Erythroblast (primary cell): Measurements from ENCODE around the gene IL11.
"Not testable (repeated sequence)": the region's sequence is repeated elsewhere in the genome, so short reads cannot be mapped to it uniquely, and the experiment has no call there.

Experiments
- DNase-seq, 2 experiments: peaks; one replicate each; lab custom pipeline; 2025; lab: John Stamatoyannopoulos, UW
- GATA1 ChIP-seq: IDR thresholded peaks from 2 replicates; pipeline ENCODE4 v1.6.1; 2011; ENCODE audit warnings: low read depth, mild to moderate bottlenecking, control low read depth, low read length, moderate library complexity
- POLR2A ChIP-seq: IDR thresholded peaks from 2 replicates; pipeline ENCODE4 v1.6.1; 2011; ENCODE audit warnings: mild to moderate bottlenecking, low read length

Gene IL11

DNA sequence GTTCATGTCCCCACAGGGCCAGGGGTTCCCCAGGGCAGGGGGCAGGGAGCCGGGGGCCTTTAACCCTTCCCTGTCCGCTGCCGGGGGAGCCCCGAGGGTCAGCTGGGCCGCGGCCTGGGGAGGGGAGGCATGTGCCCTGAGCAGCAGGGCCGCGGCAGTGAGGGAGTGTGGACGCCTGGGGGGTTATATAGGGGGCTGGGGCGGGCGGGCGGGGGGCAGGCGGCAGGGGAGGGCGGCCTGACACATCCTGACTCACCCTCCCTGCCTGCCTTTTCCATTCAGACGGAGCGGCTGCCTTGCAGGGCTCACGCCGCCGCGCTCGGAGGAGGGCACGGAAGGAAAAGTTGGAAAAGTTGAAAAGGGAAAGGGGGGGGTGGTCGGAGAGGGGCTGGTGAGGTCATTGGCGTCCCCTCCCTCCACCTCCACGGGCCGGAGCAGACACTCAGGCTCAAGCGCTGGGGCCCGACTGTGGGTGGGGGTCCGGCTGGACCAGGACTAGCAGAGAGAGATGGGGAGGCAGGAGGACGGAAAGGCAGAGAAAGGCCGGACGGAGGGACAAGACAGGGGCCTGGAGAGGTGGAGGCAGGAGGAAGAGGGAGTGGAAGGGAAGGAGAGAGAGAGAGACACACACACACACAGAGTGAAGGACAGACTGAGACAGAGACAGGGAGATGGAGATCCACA lies at the start of gene IL11:
Gene IL11 (minus strand): TSS at position 159 of the 684 bp plus-strand sequence. CDS start 153 bp downstream, at position 6.
- TF ChIP-seq GATA1: no peak
- TF ChIP-seq POLR2A: no peak
- DNase-seq: no peak

DNA sequence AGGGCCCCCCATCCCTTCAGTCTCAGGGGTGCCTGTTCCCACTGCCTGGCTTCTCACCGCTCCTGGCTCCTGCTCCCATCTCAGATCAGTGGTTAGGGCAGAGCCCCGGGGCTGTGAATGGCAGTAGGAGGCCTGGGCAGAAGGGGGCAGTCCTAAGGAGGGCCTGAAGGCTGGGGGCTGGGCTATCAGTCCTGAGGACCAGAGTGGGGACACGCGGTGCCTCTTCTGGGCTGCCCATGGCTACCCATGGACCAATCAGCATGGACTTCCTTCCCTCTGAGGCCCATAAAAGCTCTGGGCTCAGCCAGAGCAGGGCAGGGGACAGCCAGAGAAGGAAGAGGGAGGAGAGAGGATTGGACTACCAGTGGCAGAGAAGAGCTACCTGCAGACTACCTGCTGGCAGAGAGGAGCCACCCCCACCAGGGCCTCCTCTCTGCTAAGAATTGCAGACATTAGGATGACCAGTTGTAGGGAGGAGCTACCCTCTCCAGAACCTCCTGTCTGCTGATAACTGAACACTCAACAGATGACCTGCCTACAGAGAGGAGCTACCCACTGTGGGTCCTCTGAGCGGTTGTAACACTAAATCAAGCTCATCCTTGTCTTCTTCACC lies 49.5 kb upstream of the IL11 start:
- TF ChIP-seq POLR2A: no peak
- TF ChIP-seq GATA1: no peak

DNA sequence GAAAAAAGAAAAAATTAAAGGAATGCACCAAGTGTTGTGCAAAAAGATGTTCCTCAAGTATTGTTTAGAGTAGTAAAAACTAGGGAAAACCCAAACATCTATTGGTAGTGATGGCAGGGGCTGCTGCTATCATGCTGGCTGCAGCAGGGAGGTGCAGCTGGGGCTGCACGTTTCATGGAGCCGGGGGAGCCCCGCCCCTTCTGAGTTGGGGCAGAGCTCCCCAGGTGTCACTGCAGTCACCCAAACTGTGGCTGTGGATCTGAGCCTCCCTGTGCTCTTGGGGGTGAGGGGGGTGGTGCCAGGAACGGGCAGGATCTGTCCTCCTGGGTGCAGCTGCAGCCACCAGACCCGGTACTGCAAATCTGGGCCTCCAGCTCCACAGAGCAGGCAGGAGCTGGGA lies 48.8 kb upstream of the IL11 start:
- TF ChIP-seq GATA1 (no peak), POLR2A (no peak)
- DNase-seq: no peak

More for the DNA sequence above, 49.5 kb upstream of the IL11 start:
- no peak for DNase-seq

DNA sequence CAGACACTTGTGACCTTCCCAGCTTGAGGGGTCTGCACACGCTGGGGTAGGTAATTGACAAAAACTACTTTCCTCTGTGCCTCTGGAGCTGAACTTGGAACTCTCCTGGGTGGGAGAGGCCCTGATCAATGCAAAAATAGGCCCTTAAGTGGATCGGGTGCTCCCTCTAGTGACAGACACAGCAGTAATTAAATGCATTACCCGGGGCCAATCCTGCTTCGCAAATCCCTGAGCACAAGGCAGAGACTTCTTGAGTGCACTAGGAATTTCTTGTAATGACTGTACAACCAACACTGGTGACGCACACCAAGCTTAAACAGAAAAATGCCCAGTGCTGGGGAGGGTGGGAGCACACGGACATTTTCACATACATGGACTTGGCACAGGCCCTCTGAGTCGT lies 47.9 kb upstream of the IL11 start:
- peak; percentile 72 to 84 for DNase-seq
- no peak for TF ChIP-seq POLR2A
- TF ChIP-seq GATA1: no peak

DNA sequence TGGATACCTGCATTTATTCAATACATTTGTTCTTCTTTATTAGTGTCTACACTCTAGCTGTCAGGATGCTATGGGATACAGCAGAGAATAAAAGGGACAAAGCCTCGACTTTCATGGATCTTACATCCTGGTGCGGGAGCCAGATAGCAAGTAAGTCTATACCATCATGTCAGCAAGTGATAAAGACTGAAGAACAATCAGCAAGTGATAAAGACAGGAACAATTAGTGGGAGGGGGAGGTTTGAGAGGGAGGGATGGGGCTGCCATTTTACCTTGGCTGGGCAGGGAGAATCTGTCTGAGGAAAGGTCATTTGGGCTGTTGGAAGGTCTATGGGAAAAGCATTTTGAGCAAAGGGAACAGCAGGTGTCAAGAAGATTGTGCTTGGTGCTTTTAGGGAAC lies 39.9 kb upstream of the IL11 start:
- no peak for DNase-seq
- TF ChIP-seq GATA1 (no peak), POLR2A (no peak)

DNA sequence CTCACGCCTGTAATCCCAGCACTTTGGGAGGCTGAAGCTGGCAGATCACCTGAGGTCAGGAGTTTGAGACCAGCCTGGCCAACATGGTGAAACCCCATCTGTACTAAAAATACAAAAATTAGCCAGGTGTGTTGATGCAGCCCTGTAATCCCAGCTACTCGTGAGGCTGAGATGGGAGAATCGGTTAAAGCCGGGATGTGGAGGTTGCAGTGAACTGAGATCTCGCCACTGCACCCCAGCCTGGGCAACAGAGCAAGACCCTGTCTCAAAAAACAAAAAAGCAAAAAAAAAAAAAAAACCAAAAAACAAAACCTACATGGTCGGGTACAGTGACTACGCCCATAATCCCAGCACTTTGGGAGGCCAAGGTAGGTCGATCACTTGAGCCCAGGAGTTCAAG lies 38.9 kb upstream of the IL11 start:
- DNase-seq: not testable (repeated sequence)

DNA sequence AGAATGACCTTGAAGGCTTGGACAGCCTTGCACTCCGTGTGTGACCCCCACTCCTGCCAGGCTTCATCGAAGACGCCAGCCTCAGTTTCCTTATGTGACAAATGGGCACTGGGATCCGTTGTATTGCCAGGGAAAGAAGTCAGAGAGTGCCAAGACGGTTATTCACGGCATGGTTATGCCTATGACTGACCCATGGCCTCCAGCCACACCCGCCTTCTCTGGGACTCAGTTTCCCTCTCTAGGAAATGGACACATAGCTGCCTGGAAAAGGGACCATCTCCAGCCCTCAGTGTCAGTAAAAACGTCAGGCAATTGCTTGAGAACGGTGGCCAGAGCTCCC lies 38.2 kb upstream of the IL11 start:
- no peak for TF ChIP-seq POLR2A
- DNase-seq: no peak

DNA sequence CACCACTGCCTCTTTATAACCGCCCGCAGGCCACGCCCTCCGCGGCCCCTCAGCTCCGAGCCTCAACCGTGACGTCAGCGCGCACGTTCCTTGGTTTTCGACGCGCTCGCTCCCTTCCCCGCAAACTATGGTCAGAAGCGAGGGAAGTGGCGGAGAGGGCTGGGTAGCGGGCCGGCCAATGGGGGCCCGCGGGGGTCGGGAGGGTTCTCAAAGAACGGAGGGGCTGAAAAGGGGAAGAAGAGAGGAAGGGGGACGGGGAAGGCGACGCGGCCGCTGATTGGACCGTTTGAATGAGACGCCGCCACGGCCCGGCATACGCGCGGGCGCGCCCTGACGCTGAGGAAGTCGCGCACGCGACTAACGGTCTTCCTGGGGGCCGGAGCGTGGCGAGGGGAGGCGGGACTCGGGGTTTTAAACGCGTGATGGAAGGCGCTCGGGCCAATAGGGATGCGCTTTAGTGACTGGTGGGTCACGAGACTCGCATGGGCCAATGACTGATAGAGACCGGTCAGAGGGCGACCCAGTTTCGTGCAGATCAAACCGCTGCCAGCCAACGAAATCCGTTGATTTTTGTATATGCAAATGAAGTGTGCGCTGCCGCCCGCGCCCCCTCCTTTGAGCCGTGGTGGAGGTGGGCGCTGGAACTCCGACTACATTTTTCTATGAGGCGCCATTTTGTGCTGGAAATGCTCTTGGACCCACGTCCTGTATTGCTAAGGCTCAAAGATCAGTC lies 37.7 kb upstream of the IL11 start:
- peak; percentile 98 to 99 for DNase-seq
- peak; percentile 72 for TF ChIP-seq POLR2A
- no peak for TF ChIP-seq GATA1

DNA sequence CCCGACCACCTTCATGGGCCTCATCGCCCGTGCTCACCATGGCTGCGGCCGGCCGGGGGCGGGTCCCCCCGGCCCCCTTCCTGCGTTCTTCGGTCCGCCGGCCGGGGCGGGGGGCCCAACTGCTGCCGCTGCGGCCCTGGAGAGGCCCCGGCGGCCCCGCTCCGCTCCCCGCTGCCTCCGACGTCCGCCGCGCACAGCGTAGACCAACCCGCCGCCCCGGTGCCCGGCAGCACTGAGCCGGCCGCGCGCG lies 37.2 kb upstream of the IL11 start, which contains the start of gene UBE2S:
Gene UBE2S (minus strand): TSS at position 239 of the 250 bp plus-strand sequence. CDS start 199 bp downstream, at position 40.
- peak; percentile 96 for TF ChIP-seq POLR2A
- not testable (repeated sequence) for DNase-seq

DNA sequence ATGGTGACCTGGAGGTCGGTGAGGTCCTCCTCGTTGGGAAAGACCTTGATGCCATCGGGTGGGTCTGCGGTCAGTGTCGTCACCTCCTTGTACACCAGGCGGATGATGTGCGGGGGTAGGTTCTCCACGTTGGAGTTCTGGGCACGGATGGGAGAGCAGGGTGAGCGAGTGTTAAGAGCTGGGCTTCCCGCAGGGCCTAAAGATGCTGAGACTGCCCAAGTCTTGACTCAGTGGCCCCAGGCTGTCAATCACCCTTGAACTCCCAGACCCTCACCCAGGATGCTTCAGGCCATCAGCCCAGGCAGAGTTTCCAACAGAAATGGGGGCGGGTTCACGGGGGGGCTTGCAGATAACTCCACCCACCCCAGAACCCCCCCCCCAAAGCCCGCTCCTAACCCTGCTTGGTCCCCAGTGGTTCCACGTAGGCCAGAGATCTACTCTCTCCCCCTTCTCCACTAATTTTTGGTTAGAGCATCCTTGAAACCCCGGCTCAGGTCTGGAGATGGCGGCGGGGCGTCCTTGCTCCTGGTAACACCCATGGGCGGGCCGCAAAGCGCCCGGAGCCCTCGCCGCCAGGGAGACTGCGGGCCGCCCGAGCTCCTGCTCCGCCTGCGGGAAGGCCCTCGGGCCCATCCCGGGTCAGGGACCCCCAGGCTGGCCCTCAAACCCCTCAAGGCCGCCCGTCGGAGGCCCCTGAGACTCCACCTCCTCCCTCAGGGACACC lies 36.7 kb upstream of the IL11 start:
- TF ChIP-seq POLR2A (no peak), GATA1 (no peak)
- peak; percentile 76 to 86 for DNase-seq

DNA sequence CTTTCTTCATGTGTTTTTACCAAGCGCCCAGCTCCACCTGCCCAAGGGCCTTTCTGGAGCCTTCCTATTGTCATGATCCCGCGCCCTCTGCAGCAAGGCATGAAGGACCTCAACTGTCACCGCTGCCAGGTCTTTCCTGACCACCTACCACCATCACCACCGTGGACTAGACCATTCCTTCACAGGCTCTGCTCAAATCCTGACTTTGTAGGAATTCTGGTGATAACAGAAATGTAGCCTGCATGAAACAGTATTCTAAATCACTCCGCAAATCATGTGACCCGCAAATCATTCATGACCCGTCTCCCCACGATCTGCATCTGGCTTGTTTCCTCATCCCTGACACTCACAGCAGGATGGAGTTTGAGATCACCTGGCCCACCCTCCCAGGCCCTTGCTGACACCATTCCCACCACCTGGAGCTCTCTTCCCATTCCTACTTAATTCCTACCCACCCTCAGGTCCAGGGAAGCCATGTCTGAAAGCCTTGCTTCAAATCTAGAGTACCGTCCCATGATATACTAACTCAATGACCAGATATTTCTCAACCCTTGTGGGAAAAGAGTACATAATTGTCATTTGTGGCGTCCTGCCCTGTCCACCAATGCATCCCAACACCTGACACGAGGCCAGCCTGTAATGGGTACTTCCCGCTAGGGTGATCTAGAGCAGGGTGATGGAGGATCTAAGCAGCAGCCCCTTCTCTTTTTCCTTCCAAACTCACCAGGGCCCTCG lies 36.0 kb upstream of the IL11 start:
- DNase-seq: peak in 1 of 2 experiments; percentile 51
- no peak for TF ChIP-seq POLR2A
- no peak for TF ChIP-seq GATA1

DNA sequence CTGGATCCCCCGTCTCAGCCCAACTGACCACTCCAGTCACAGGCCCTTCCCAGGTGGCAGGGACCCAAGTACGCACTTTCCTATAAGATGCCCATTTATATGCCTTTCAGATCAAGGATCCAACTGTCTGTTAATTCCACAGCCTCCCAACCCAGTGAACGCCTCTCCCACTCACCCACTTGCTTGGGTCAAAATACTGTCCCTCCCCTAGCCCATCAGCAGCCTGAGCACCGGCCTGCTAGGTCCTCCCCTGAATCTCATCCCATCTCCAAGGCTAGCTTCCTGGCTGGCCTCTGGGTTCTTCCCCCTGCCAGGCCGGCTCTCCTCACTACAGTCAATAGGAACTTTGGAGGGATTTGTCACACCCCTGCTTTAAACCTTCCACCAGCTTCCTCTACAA lies 35.4 kb upstream of the IL11 start:
- no peak for DNase-seq
- TF ChIP-seq POLR2A (no peak), GATA1 (no peak)

DNA sequence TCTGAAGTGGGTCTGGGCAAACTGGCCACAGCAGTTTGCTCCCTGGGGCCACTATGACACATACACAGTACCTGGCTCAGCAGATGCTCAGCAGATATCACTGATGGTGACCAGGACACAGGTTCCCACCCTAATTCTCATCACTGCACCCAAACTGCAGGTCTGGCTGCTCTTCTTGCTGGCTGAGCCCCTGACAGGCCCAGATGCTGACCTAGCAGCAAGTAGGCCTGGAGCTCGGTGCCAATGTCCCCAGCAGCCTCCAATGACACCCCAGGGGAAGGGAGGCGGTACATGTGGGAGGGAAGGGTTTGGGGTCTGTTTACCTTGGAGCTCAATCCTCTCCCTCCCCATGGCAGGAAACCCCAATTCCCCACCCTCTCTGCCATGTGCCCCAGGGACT lies 32.2 kb upstream of the IL11 start:
- DNase-seq: no peak
- TF ChIP-seq POLR2A (no peak), GATA1 (no peak)

DNA sequence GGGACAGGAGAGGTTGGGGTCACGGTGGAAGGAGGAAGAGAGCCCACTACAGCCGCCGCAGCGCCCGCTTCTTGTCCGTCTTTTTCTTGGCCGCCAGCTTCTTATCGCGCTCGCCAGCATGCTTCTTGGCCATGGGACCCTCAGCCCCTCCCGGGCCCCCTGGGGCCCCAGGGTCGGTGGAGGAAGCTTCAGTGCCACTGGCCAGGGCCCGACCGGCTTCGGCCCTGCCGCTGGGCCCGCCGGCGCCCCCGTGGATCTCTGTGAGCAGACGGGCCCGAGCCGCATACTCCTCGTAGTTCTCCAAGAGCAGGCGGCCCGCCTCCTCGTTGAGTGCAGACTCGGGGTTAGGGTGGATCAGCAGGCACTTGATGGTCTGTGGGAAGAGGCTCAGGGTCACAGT lies 31.1 kb upstream of the IL11 start:
- not testable (repeated sequence) for DNase-seq
